Breast epithelium (tissue), 4 donors: ENCODE results near the gene MASP1. TPM values are rescaled to one million over a fixed set of nuclear protein-coding genes. Genes with fewer than 3 reads are reported as not detected.
A peak's percentile ranks its signal among the peaks of the same experiment; 100 is the strongest.

Experiments used
- DNase-seq, 2 donors: peaks; one replicate each; pipeline ENCODE4 v3.0.0-alpha.2; 2019; ENCODE audit warnings: low spot score in 2 of 2
- H3K27ac ChIP-seq, 2 donors: fragments of 200-600 bp; sonication (generic) in 1 of 2; one replicate each; pipeline ENCODE4 v1.5.1; 2016 to 2019; ENCODE audit warnings: mild to moderate bottlenecking in 1 of 2
- H3K27me3 ChIP-seq, 2 donors: fragments of 200-600 bp; sonication (generic) in 1 of 2; one replicate each; pipeline versions ENCODE4 v1.5.1 to v1.6.0; 2017 to 2019; ENCODE audit warnings: control low read depth in 1 of 2, mild to moderate bottlenecking in 1 of 2
- H3K36me3 ChIP-seq: fragments of 200-600 bp; one replicate; pipeline ENCODE4 v1.5.1; 2019
- H3K4me1 ChIP-seq, 2 donors: fragments of 200-600 bp; sonication (generic); one replicate each; pipeline ENCODE4 v1.5.1; 2016 to 2019; ENCODE audit warnings: control low read depth in 1 of 2
- H3K4me3 ChIP-seq, 3 donors: fragments of 200-600 bp; sonication (generic); 1 replicate in 2 of 3; 2 replicates in 1 of 3; pipeline ENCODE4 v1.5.1; 2016 to 2019; ENCODE audit warnings: mild to moderate bottlenecking in 3 of 3, moderate library complexity in 2 of 3
- H3K9me3 ChIP-seq, 2 donors: fragments of 200-600 bp; sonication (generic) in 1 of 2; one replicate each; pipeline ENCODE4 v1.5.1; 2016 to 2019; ENCODE audit warnings: control low read depth in 1 of 2
- POLR2A ChIP-seq: fragments of 450-650 bp; IDR thresholded peaks from one replicate; pipeline ENCODE4 v1.6.1; 2016; ENCODE audit warnings: antibody characterized with exemption, mild to moderate bottlenecking, moderate library complexity
- POLR2AphosphoS5 ChIP-seq, 3 donors: sonication (generic); formaldehyde crosslinking; IDR thresholded peaks; one replicate each; pipeline ENCODE4 v1.6.1; 2017; ENCODE audit warnings: antibody characterized with exemption in 3 of 3
- intact Hi-C: fragments of 100-400 bp; cut with DNase I; formaldehyde crosslinking; loops from one replicate; pipeline ENCODE4 v1.15.1; 2023; ENCODE audit warnings: low total_unique reads
- total RNA-seq, 3 donors: library from RNA; depleted of rRNA; stranded (reverse); fragments of >200 nt; gene quantifications; one replicate each; pipeline ENCODE4 v1.1.0, GENCODE V29; 2016
- TF ChIP-seq, protein P1 (sequence below), 3 donors: fragments of 450-650 bp; IDR thresholded peaks; one replicate each; pipeline ENCODE4 v1.5.1; 2016 to 2017; ENCODE audit warnings: antibody characterized with exemption in 3 of 3, mild to moderate bottlenecking in 3 of 3, moderate library complexity in 3 of 3

The MASP1 gene
- total RNA-seq, 3 donors from 2014 or later, result 0.33 to 11.5 (median 1.3) TPM

DNA sequence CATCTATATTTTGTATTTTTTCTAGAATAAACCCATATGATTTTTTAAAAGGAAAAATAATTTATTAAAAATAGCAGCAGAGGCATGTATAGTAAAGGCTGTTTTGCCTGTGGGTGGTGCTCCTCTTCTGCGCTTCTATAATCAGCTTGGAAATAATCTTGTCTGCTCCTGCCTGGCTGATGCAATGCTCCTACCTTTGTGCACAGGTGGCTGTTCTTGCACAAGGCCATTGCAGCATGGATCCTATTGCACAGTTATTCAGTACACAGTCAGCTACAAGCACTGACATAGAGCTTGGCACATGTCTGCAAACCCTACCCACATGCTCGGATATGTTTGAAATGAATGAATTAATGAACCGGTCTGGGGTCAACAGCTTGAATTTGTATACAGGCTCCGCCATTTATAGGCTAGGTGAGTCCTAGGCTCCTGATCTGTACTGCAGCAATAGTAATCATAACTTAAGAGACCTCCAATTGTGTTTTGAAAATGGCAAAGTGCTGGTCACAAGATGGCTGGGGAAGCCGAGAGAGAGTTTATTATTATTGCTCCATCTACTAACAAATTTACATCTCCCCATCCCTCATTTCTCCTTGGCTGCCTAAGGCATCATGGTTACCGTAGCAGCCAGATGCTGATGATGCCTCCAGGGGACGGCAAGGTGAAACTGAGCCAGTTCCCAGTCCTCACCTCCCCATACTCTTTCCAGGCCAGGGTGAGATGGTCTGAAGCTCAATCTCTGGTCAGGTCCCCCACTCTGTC lies 94.8 kb downstream of the MASP1 start:
- no peak for DNase-seq
- no peaks in the 10 kb centered on the region for H3K36me3 ChIP-seq
- H3K27ac ChIP-seq, result no peak overlapping the region
- no peak overlapping the region for H3K4me3 ChIP-seq
- intact Hi-C loops, result no loop called here
- H3K9me3 ChIP-seq, result no peaks in the 10 kb centered on the region
- TF ChIP-seq, protein P1, sequence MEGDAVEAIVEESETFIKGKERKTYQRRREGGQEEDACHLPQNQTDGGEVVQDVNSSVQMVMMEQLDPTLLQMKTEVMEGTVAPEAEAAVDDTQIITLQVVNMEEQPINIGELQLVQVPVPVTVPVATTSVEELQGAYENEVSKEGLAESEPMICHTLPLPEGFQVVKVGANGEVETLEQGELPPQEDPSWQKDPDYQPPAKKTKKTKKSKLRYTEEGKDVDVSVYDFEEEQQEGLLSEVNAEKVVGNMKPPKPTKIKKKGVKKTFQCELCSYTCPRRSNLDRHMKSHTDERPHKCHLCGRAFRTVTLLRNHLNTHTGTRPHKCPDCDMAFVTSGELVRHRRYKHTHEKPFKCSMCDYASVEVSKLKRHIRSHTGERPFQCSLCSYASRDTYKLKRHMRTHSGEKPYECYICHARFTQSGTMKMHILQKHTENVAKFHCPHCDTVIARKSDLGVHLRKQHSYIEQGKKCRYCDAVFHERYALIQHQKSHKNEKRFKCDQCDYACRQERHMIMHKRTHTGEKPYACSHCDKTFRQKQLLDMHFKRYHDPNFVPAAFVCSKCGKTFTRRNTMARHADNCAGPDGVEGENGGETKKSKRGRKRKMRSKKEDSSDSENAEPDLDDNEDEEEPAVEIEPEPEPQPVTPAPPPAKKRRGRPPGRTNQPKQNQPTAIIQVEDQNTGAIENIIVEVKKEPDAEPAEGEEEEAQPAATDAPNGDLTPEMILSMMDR (IDR thresholded peaks at IDR 0.05), result no peak
- TF ChIP-seq POLR2A, result no peak
- no peak for TF ChIP-seq POLR2AphosphoS5 (IDR thresholded peaks at IDR 0.05)
- no peaks in the 10 kb centered on the region for H3K4me1 ChIP-seq
- H3K27me3 ChIP-seq, result no peaks in the 10 kb centered on the region

DNA sequence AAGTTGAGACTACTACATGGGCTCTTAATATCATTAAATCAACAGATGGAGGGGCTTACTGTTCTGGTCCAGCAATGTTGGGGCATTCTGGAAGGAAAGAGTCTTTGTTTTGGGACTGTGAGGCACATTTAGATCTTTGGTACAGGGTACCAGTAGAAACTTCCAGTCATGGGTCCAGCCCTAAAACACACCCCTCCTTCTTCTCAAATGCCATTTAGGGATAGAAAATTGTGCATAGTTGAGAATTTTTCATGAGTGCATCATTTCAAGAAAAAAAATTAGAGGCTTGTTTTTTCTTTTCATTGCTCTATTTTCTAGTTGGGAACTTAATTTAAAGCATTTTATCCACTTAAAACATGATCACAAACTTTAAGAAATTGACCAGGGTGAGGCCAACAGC lies 98.4 kb downstream of the MASP1 start:
- intact Hi-C loops, result no loop called here
- TF ChIP-seq POLR2A (no peak), POLR2AphosphoS5 (IDR thresholded peaks at IDR 0.05) (no peak)
- TF ChIP-seq, protein P1 (IDR thresholded peaks at IDR 0.05), result no peak
- Histone ChIP-seq H3K27me3 (no peaks in the 10 kb centered on the region), H3K36me3 (no peaks in the 10 kb centered on the region), H3K27ac (no peak overlapping the region), H3K9me3 (no peaks in the 10 kb centered on the region), H3K4me3 (no peak overlapping the region), H3K4me1 (no peaks in the 10 kb centered on the region)
- no peak for DNase-seq

DNA sequence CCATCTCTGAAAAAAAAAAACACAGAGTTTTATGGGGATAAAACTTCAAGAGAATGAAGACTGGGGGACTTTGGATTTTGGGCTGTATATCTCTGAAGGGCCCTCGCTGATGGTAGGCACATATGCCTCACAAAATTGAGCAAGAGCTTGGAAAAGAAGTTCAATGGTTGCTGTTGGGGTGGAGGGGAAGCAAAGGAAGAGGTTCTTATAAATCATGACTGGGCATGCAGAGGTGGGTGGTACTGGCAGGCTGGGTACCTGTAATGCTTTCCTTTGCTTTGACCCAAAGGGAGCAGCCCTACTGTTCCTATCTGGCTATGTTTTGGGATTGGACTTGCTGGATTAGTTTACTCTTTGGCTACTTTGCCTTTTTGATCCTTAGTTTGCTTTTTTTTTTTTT lies 100.3 kb downstream of the MASP1 start:
- no peak for DNase-seq
- no peaks in the 10 kb centered on the region for H3K9me3 ChIP-seq
- H3K4me3 ChIP-seq, result no peak overlapping the region
- H3K27me3 ChIP-seq, result no peaks in the 10 kb centered on the region
- peaks cover 0 to 10% of the 10 kb centered on the region in 2 donors for H3K4me1 ChIP-seq
- no peaks in the 10 kb centered on the region for H3K36me3 ChIP-seq
- H3K27ac ChIP-seq, result no peak overlapping the region
- TF ChIP-seq POLR2A (no peak), POLR2AphosphoS5 (IDR thresholded peaks at IDR 0.05) (no peak)
- TF ChIP-seq, protein P1 (IDR thresholded peaks at IDR 0.05), result no peak
- intact Hi-C loops, result no loop called here

DNA sequence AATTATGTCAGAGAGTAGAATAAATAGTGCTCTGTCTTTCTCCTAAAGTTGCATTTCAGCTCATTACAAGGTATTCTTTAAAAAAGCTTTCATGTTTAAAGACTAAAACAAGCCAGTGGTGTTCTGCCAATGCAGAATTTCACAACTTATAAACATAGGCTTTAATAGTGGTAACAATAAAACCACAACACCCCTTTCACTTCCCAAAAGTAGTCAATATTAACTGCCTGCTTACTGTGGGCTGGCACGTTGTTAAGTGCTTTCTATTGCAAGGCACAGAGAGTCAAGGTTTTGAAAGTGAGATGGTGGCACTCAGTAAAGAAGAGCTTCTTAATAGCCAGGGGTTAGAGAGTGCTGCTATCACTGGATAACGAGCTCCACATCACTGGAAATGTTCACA lies 102.6 kb downstream of the MASP1 start:
- peaks cover 0 to 11% of the 10 kb centered on the region in 2 donors for H3K4me1 ChIP-seq
- TF ChIP-seq POLR2A (no peak), POLR2AphosphoS5 (IDR thresholded peaks at IDR 0.05) (no peak)
- TF ChIP-seq, protein P1 (IDR thresholded peaks at IDR 0.05), result no peak
- DNase-seq, result no peak
- H3K27me3 ChIP-seq, result no peaks in the 10 kb centered on the region
- H3K9me3 ChIP-seq, result no peaks in the 10 kb centered on the region
- no peaks in the 10 kb centered on the region for H3K36me3 ChIP-seq
- H3K4me3 ChIP-seq, result no peak overlapping the region
- intact Hi-C loops, result no loop called here
- H3K27ac ChIP-seq, result peak overlapping the region; percentile 19 to 23

DNA sequence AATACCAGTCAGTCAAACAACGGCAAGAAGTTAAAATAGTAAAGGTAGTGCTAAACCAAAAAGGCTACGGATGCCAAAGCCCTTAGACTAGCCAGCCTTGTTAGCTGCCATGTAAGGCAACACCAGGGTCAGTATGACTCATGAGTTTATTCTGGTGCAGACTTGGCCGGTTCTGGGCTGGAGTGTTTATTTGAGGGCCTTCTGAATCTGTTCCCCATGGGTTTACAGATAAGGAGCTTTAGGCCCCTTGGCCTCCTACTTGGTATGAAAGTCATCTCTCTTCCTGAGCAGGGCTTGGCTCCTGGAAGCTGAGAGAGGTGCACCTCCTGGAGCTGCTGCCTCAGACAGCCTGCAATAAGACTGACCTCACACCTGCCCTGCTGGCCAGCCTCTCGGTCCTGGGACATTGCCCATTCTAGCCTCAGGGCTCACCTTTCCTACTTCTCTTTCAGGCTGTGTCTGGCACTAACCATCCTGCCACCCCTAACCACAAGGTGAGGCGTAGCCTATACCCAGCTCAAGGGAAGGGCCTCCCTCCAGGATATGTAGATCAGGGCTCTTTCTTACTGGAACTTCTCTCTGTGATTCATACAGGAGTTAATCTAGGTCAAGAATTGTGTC lies 104.6 kb downstream of the MASP1 start:
- H3K4me1 ChIP-seq, result peaks cover 0 to 11% of the 10 kb centered on the region in 2 donors

More for the DNA sequence above, 104.6 kb downstream of the MASP1 start:
- TF ChIP-seq POLR2A, result no peak
- TF ChIP-seq, protein P1 (IDR thresholded peaks at IDR 0.05), result no peak
- no peak for TF ChIP-seq POLR2AphosphoS5 (IDR thresholded peaks at IDR 0.05)
- no peak overlapping the region for H3K4me3 ChIP-seq
- no peaks in the 10 kb centered on the region for H3K9me3 ChIP-seq
- no peaks in the 10 kb centered on the region for H3K36me3 ChIP-seq
- intact Hi-C loops, result no loop called here
- peak in 1 of 2 donors; percentile 48 for DNase-seq
- H3K27ac ChIP-seq, result peak overlapping the region; percentile 71 to 82
- H3K27me3 ChIP-seq, result no peaks in the 10 kb centered on the region
